ENCODE data around the gene TAS1R1. TPM values are rescaled to one million over a fixed set of nuclear protein-coding genes. Genes with fewer than 3 reads are reported as not detected.
A peak's percentile ranks its signal among the peaks of the same experiment; 100 is the strongest.

The TAS1R1 gene
- total RNA-seq, 1 donor from 2014 or later, result not detected

DNA sequence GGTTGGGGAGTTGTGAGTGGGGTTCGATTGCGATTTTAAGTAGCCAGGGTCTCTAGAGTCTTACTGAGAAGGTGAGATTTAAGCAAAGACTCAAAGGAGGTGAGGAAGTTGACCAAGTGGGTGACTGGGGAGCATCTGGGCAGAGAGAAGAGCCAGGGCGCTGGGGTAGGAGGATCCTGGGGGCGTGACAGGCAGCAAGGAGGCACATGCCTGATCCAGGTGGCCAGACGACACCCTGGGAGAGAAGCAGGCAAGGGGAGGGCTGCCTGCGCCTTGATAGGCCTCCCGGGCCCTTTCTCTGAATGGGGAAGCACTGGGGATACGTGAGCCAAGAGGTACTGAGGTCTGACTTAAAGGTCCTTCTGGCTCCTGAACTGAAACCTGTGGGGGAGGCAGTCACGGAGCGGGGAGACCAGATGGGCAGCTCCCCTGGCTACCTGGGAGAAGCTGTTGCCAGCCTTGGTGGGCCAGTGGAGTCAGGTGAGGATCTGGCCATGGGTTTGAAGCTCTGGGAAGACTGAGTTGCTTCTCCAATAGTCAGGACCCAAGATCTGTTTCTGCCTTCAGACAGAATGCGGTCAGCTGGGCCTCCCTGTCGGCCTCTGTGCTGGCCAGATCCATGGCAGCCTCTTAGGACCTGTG, 30.1 kb downstream of the TAS1R1 start:
- Histone ChIP-seq H3K36me3 (peaks cover 29% of the 10 kb centered on the region), H3K4me1 (peaks cover 92% of the 10 kb centered on the region), H3K4me3 (no peak overlapping the region), H3K27ac (replicated peaks) (no peak overlapping the region), H3K9me3 (replicated peaks) (no peaks in the 10 kb centered on the region), H3K27me3 (ENCODE audit: low read depth) (no peaks in the 10 kb centered on the region)
- no peak for DNase-seq
- intact Hi-C loops (cut with micrococcal nuclease), result no loop called here
- TF ChIP-seq, protein P1, sequence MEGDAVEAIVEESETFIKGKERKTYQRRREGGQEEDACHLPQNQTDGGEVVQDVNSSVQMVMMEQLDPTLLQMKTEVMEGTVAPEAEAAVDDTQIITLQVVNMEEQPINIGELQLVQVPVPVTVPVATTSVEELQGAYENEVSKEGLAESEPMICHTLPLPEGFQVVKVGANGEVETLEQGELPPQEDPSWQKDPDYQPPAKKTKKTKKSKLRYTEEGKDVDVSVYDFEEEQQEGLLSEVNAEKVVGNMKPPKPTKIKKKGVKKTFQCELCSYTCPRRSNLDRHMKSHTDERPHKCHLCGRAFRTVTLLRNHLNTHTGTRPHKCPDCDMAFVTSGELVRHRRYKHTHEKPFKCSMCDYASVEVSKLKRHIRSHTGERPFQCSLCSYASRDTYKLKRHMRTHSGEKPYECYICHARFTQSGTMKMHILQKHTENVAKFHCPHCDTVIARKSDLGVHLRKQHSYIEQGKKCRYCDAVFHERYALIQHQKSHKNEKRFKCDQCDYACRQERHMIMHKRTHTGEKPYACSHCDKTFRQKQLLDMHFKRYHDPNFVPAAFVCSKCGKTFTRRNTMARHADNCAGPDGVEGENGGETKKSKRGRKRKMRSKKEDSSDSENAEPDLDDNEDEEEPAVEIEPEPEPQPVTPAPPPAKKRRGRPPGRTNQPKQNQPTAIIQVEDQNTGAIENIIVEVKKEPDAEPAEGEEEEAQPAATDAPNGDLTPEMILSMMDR (IDR thresholded peaks at IDR 0.05; ENCODE audit: borderline replicate concordance), result no peak

DNA sequence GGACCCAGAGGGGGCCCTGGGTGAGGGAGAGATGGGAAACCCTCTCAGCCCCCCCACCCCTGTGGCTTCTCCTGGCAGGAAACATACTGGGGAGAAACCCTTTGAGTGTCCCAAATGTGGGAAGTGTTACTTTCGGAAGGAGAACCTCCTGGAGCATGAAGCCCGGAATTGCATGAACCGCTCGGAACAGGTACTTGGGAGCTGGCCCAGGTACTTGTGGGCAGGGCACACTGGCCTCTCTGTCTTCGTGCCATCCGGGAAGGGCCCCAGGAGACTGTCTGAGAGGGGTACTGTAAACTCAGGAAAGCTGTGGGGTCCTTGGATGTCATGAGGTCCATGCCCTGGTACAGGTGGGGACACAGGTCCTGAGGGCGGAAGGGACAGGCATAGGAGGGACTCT, 30.7 kb downstream of the TAS1R1 start:
- Histone ChIP-seq H3K9me3 (replicated peaks) (no peaks in the 10 kb centered on the region), H3K27ac (replicated peaks) (peak overlapping the region; percentile 61), H3K36me3 (peaks cover 35% of the 10 kb centered on the region), H3K4me3 (no peak overlapping the region), H3K4me1 (peaks cover 89% of the 10 kb centered on the region), H3K27me3 (ENCODE audit: low read depth) (no peaks in the 10 kb centered on the region)
- no peak for DNase-seq
- TF ChIP-seq, protein P1 (IDR thresholded peaks at IDR 0.05; ENCODE audit: borderline replicate concordance), result no peak
- intact Hi-C loops (cut with micrococcal nuclease), result no loop called here

DNA sequence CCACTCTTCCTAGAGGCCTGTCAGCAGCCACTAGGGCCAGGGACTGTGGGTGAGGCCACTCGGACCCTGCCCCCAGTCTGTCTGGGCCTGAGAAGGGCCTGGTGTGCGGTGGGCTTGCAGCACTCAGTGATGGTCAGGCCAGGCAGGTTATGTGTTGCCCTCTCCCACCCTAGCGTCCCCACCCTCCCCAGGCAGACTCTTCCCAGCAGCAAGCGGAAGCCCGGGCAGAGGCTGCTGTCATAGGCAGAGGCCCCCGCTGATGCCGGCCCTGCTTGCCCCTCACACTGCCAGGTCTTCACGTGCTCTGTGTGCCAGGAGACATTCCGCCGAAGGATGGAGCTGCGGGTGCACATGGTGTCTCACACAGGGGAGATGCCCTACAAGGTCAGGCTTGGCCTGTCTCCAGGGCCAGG, 31.3 kb downstream of the TAS1R1 start:
- peak overlapping the region; percentile 61 for H3K27ac ChIP-seq (replicated peaks)
- no peaks in the 10 kb centered on the region for H3K9me3 ChIP-seq (replicated peaks)
- intact Hi-C loops (cut with micrococcal nuclease), result no loop called here
- no peaks in the 10 kb centered on the region for H3K27me3 ChIP-seq (ENCODE audit: low read depth)
- TF ChIP-seq, protein P1 (IDR thresholded peaks at IDR 0.05; ENCODE audit: borderline replicate concordance), result no peak
- H3K4me1 ChIP-seq, result peaks cover 89% of the 10 kb centered on the region
- no peak overlapping the region for H3K4me3 ChIP-seq
- peaks cover 40% of the 10 kb centered on the region for H3K36me3 ChIP-seq
- no peak for DNase-seq

DNA sequence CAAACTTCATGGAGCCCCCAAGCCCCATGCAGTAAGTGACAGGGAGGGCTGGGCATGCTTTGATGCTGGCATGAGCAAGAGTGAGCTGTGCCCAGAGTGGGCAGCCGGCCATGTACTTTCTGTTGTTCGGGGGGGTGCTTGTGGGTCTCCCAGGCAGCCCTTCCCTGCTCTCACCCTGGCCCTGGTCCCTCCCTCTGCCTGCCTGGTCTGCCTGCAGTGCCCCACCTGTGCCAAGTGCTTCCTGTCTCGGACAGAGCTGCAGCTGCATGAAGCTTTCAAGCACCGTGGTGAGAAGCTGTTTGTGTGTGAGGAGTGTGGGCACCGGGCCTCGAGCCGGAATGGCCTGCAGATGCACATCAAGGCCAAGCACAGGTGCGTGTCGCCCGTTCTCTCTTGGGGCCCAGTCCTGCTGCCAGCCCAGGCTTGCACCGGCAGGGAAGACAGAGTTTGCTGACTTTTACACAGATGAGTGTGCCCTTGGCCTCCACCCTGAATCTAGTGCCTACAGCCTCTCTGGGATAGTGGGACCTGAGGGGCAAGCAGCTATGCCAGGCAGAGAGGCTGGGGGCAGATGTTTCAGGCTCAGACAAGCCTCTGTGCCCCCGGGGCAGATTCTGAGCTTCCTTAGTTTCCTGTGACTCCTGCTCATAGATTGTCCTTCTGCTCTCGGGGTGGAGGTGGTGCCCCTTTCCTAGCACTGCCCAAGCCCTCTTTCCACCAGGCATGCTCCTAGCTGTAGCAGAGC, 32.3 kb downstream of the TAS1R1 start:
- DNase-seq, result peak; percentile 84
- TF ChIP-seq, protein P1 (IDR thresholded peaks at IDR 0.05; ENCODE audit: borderline replicate concordance), result no peak
- Histone ChIP-seq H3K27me3 (ENCODE audit: low read depth) (no peaks in the 10 kb centered on the region), H3K9me3 (replicated peaks) (no peaks in the 10 kb centered on the region), H3K4me3 (no peak overlapping the region), H3K27ac (replicated peaks) (peak overlapping the region; percentile 61), H3K36me3 (peaks cover 44% of the 10 kb centered on the region), H3K4me1 (peaks cover 89% of the 10 kb centered on the region)
- intact Hi-C loops (cut with micrococcal nuclease), result no loop called here

DNA sequence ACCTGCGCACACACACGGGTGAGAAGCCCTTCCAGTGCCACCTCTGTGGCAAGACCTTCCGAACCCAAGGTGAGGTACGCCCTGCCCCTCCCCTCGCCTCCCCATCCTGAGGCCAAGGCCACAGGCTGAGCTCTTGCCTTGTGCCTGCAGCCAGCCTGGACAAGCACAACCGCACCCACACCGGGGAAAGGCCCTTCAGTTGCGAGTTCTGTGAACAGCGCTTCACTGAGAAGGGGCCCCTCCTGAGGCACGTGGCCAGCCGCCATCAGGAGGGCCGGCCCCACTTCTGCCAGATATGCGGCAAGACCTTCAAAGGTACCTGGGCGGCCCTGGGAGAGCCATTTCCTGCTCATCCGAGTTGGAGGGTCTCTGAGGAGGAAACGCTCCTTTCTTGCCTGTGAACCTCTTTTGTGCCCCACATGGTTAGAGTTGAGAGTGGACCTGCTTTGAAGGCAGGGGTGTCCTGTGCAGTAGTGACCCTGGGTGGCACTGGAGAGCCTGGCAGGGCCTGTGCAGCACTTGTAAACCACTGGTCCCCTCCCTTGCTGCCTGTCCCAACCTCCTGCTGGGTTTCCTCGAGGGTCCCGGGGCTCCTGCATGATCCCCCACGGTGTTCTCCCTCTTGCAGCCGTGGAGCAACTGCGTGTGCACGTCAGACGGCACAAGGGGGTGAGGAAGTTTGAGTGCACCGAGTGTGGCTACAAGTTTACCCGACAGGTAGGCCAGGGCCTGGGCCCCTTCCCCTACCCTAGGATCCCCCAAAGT, 33.2 kb downstream of the TAS1R1 start:
- peaks cover 52% of the 10 kb centered on the region for H3K36me3 ChIP-seq
- DNase-seq, result no peak

More for the DNA sequence above, 33.2 kb downstream of the TAS1R1 start:
- no peaks in the 10 kb centered on the region for H3K9me3 ChIP-seq (replicated peaks)
- H3K27ac ChIP-seq (replicated peaks), result peak overlapping the region; percentile 61
- TF ChIP-seq, protein P1 (IDR thresholded peaks at IDR 0.05; ENCODE audit: borderline replicate concordance), result no peak
- peaks cover 93% of the 10 kb centered on the region for H3K4me1 ChIP-seq
- H3K4me3 ChIP-seq, result no peak overlapping the region
- H3K27me3 ChIP-seq (ENCODE audit: low read depth), result no peaks in the 10 kb centered on the region
- intact Hi-C loops (cut with micrococcal nuclease), result no loop called here
